Keratinocyte (primary cell): ENCODE measurements around the gene CTIF. TPM values are rescaled to one million over a fixed set of nuclear protein-coding genes. Genes with fewer than 3 reads are reported as not detected.

ENCODE experiments used
- DNase-seq: peaks from one replicate; pipeline ENCODE4 v3.0.0-alpha.2; 2011; ENCODE audit warnings: low read depth, missing footprints, low spot score
- FAIRE-seq: peaks from 2 replicates; lab custom pipeline; 2011; peaks lifted over from hg19 to GRCh38; lab: Jason Lieb, UNC
- H2AFZ ChIP-seq: 2 replicates; pipeline ENCODE4 v1.6.0; 2012; ENCODE audit warnings: low read length, control low read depth, inconsistent platforms; ENCODE audit not compliant: control insufficient read depth
- H3K27ac ChIP-seq: 2 replicates; pipeline ENCODE4 v1.5.1; 2011; ENCODE audit warnings: low read length; ENCODE audit not compliant: control insufficient read depth, insufficient read depth
- H3K27me3 ChIP-seq: 3 replicates; pipeline ENCODE4 v1.6.0; 2011; ENCODE audit warnings: low read length; ENCODE audit not compliant: control insufficient read depth, insufficient read depth; ENCODE audit errors: extremely low read depth
- H3K36me3 ChIP-seq, 2 experiments: 2 replicates in 1 of 2; 3 replicates in 1 of 2; pipeline ENCODE4 v1.5.1; 2011; ENCODE audit warnings: low read length in 2 of 2, mild to moderate bottlenecking in 1 of 2; ENCODE audit not compliant: control insufficient read depth in 2 of 2, insufficient read depth in 2 of 2; ENCODE audit errors: extremely low read depth in 1 of 2
- H3K4me1 ChIP-seq: 3 replicates; pipeline ENCODE4 v1.5.1; 2011; ENCODE audit warnings: low read length; ENCODE audit not compliant: control insufficient read depth, insufficient read depth; ENCODE audit errors: extremely low read depth
- H3K4me2 ChIP-seq: 3 replicates; pipeline ENCODE4 v1.6.0; 2011; ENCODE audit warnings: low read depth, low read length; ENCODE audit not compliant: control insufficient read depth, insufficient read depth; ENCODE audit errors: extremely low read depth
- H3K4me3 ChIP-seq, 3 experiments: fragments of 200-600 bp in 1 of 3; sonication (generic) in 1 of 3; 2 replicates in 2 of 3; 3 replicates in 1 of 3; pipeline ENCODE4 v1.5.1; 2011 to 2016; ENCODE audit warnings: low read length in 3 of 3, mild to moderate bottlenecking in 3 of 3, control low read depth in 2 of 3, inconsistent platforms in 1 of 3, low read depth in 1 of 3, mixed read lengths in 1 of 3, mixed run types in 1 of 3, moderate library complexity in 1 of 3; ENCODE audit not compliant: control insufficient read depth in 2 of 3, insufficient read depth in 2 of 3; ENCODE audit errors: extremely low read depth in 1 of 3
- H3K79me2 ChIP-seq: 2 replicates; pipeline ENCODE4 v1.6.0; 2012; ENCODE audit warnings: low read length; ENCODE audit not compliant: control insufficient read depth, insufficient read depth
- H3K9ac ChIP-seq: 3 replicates; pipeline ENCODE4 v1.6.0; 2011; ENCODE audit warnings: low read length; ENCODE audit not compliant: control insufficient read depth, insufficient read depth; ENCODE audit errors: extremely low read depth
- H3K9me1 ChIP-seq: 3 replicates; pipeline ENCODE4 v1.6.0; 2011; ENCODE audit warnings: low read length; ENCODE audit not compliant: control insufficient read depth, insufficient read depth; ENCODE audit errors: extremely low read depth
- H3K9me3 ChIP-seq: 2 replicates; pipeline ENCODE4 v1.5.1; 2012; ENCODE audit warnings: low read depth, low read length; ENCODE audit not compliant: control insufficient read depth
- H4K20me1 ChIP-seq: 3 replicates; pipeline ENCODE4 v1.6.0; 2011; ENCODE audit warnings: low read length; ENCODE audit not compliant: control insufficient read depth, insufficient read depth; ENCODE audit errors: extremely low read depth
- EZH2 ChIP-seq: IDR thresholded peaks from one replicate; pipeline ENCODE4 v1.6.1; 2012; ENCODE audit warnings: inconsistent platforms, mild to moderate bottlenecking, low read length, moderate library complexity
- dilution Hi-C: fragments of 300-500 bp; cut with MboI; formaldehyde crosslinking; loops from one replicate; pipeline ENCODE4 v1.7.0; 2020; ENCODE audit warnings: low sequenced_read_pairs; ENCODE audit not compliant: extremely low pct_ligation_motif_present
- polyA plus RNA-seq, 5 experiments: library from polyadenylated mRNA; depleted of rRNA in 3 of 5; stranded (reverse) in 3 of 5; stranded (forward) in 1 of 5; unstranded in 1 of 5; fragments of >200 nt; gene quantifications; 1 replicate in 1 of 5; 2 replicates in 3 of 5; 3 replicates in 1 of 5; pipeline versions ENCODE4 v1.2.1 to v1.2.3, GENCODE V29; 2011 to 2012; ENCODE audit warnings: missing spikeins in 2 of 5, low read depth in 1 of 5, low replicate concordance in 1 of 5
- TF ChIP-seq, protein P1 (sequence below), 3 experiments: IDR thresholded peaks in 1 of 3; conservative IDR thresholded peaks in 1 of 3; optimal IDR thresholded peaks in 1 of 3; 2 replicates in 2 of 3; 3 replicates in 1 of 3; pipeline versions ENCODE3 to v1.5.1; 2011; ENCODE audit warnings: low read length in 3 of 3, mild to moderate bottlenecking in 3 of 3, moderate library complexity in 2 of 3, control low read depth in 1 of 3, inconsistent platforms in 1 of 3; ENCODE audit not compliant: insufficient read depth in 2 of 3; ENCODE audit errors: extremely low read depth in 1 of 3

Gene CTIF
- polyA plus RNA-seq, 1 donor (not counting 4 experiments of a cell fraction or from before 2014, with no cell fraction given), result 15.0 TPM

DNA sequence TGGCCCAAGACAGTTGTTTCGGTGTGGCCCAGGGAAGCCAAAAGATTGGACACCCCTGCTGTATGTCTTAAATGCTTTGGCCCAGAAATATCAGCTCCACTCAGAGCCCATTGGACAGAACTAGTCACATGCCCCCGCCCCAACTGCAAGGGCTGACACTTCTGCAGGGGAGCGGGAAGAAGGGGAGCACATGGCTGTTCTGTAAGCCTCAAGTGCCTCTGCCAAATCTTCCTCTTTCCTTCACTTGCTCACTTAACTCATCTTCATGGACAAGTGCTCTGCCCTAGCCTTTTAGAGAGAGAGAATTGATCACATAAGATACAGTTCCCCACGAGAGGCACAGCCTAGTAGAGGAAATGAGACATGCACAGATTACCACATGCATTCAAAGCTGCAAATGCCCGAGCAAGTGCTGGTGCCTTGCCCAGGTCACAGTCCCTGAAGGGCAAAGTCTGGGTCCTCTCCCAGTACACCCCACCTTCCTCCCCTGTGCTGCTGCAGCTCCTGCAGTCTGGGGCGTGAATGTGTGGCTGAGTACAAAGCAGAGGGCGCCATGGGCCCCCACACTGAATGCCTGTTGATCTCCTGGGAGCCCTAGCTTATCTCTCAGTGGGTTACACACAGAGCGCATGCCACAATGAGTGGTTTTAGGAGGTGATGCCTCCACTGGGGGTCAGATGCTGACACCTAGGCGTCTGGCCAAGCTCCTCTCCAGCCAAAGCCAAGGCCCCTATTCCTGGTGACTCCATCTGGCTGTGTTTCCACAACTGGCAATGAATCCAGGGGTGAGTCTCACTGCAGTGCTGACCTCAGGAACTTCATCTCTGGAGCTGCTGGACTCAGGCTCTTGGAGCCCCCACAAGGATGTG lies 135.3 kb downstream of the CTIF start:
- FAIRE-seq, result no peak
- no peak overlapping the region for H2AFZ ChIP-seq
- H3K9ac ChIP-seq, result no peak overlapping the region
- dilution Hi-C loops, result no loop called here
- no peak overlapping the region for H3K4me3 ChIP-seq
- H3K79me2 ChIP-seq, result no peaks in the 10 kb centered on the region
- H3K9me3 ChIP-seq, result no peaks in the 10 kb centered on the region
- TF ChIP-seq EZH2, result no peak
- TF ChIP-seq, protein P1, sequence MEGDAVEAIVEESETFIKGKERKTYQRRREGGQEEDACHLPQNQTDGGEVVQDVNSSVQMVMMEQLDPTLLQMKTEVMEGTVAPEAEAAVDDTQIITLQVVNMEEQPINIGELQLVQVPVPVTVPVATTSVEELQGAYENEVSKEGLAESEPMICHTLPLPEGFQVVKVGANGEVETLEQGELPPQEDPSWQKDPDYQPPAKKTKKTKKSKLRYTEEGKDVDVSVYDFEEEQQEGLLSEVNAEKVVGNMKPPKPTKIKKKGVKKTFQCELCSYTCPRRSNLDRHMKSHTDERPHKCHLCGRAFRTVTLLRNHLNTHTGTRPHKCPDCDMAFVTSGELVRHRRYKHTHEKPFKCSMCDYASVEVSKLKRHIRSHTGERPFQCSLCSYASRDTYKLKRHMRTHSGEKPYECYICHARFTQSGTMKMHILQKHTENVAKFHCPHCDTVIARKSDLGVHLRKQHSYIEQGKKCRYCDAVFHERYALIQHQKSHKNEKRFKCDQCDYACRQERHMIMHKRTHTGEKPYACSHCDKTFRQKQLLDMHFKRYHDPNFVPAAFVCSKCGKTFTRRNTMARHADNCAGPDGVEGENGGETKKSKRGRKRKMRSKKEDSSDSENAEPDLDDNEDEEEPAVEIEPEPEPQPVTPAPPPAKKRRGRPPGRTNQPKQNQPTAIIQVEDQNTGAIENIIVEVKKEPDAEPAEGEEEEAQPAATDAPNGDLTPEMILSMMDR (optimal IDR thresholded peaks at IDR 0.05 in 1 of 3, IDR thresholded peaks at IDR 0.05 in 1 of 3, conservative IDR thresholded peaks at IDR 0.05 in 1 of 3; ENCODE audit: extremely low read depth in 1 of 3, insufficient read depth in 2 of 3, low read length in 3 of 3), result no peak
- H3K4me1 ChIP-seq, result no peaks in the 10 kb centered on the region
- no peak overlapping the region for H3K4me2 ChIP-seq
- H4K20me1 ChIP-seq, result no peaks in the 10 kb centered on the region
- no peak for DNase-seq
- H3K27me3 ChIP-seq, result no peaks in the 10 kb centered on the region
- no peaks in the 10 kb centered on the region for H3K9me1 ChIP-seq
- peaks cover 10 to 13% of the 10 kb centered on the region in 2 experiments for H3K36me3 ChIP-seq
- no peak overlapping the region for H3K27ac ChIP-seq

- dilution Hi-C loops, result no loop called here
- no peaks in the 10 kb centered on the region for H3K9me1 ChIP-seq
- no peak overlapping the region for H3K27ac ChIP-seq
- H3K79me2 ChIP-seq, result no peaks in the 10 kb centered on the region
- H3K27me3 ChIP-seq, result no peaks in the 10 kb centered on the region
- TF ChIP-seq, protein P1 (optimal IDR thresholded peaks at IDR 0.05 in 1 of 3, IDR thresholded peaks at IDR 0.05 in 1 of 3, conservative IDR thresholded peaks at IDR 0.05 in 1 of 3; ENCODE audit: extremely low read depth in 1 of 3, insufficient read depth in 2 of 3, low read length in 3 of 3), result no peak
- no peak for TF ChIP-seq EZH2
- no peak overlapping the region for H3K9ac ChIP-seq
- no peak overlapping the region for H3K4me3 ChIP-seq
- H4K20me1 ChIP-seq, result no peaks in the 10 kb centered on the region
- H2AFZ ChIP-seq, result no peak overlapping the region
- H3K9me3 ChIP-seq, result no peaks in the 10 kb centered on the region
- H3K4me2 ChIP-seq, result no peak overlapping the region
- H3K4me1 ChIP-seq, result no peaks in the 10 kb centered on the region
- no peak for FAIRE-seq
- peaks cover 10 to 13% of the 10 kb centered on the region in 2 experiments for H3K36me3 ChIP-seq
- no peak for DNase-seq
Measured at GRCh38 chr18:48674758-48675351, 136.0 kb downstream of the CTIF start.
